ENCODE results near the gene CDK5R2.

Gene CDK5R2

GRCh38 chr2:218958276-218958675 is 1.2 kb upstream of the CDK5R2 start:
- ATAC-seq, result no peak
- peaks cover 3% of the 10 kb centered on the region for H3K9me3 Mint-ChIP-seq
- H3K36me3 Mint-ChIP-seq, result no peaks in the 10 kb centered on the region
- H3K4me3 Mint-ChIP-seq, result no peak overlapping the region
- peaks cover 65% of the 10 kb centered on the region for H3K27me3 Mint-ChIP-seq
- no peak overlapping the region for H3K27ac Mint-ChIP-seq
- peaks cover 9% of the 10 kb centered on the region for H3K4me1 Mint-ChIP-seq

- H3K4me3 Mint-ChIP-seq, result peak overlapping the region; percentile 64
- H3K4me1 Mint-ChIP-seq, result peaks cover 14% of the 10 kb centered on the region
- no peak overlapping the region for H3K27ac Mint-ChIP-seq
- H3K9me3 Mint-ChIP-seq, result peaks cover 3% of the 10 kb centered on the region
- peaks cover 65% of the 10 kb centered on the region for H3K27me3 Mint-ChIP-seq
- no peak for ATAC-seq
- H3K36me3 Mint-ChIP-seq, result no peaks in the 10 kb centered on the region
These were observed 369 bp downstream of the CDK5R2 start for GRCh38 chr2:218959761-218960308.

- Mint-ChIP-seq H3K27ac (peak overlapping the region; percentile 38), H3K9me3 (peaks cover 3% of the 10 kb centered on the region)
These were observed 1.1 kb downstream of the CDK5R2 start for GRCh38 chr2:218960309-218961165.

GRCh38 chr2:218961229-218961628 is 1.8 kb downstream of the CDK5R2 start:
- H3K9me3 Mint-ChIP-seq, result peaks cover 3% of the 10 kb centered on the region
- H3K4me1 Mint-ChIP-seq, result peaks cover 14% of the 10 kb centered on the region
- H3K36me3 Mint-ChIP-seq, result no peaks in the 10 kb centered on the region
- peak overlapping the region; percentile 38 for H3K27ac Mint-ChIP-seq
- peaks cover 75% of the 10 kb centered on the region for H3K27me3 Mint-ChIP-seq
- no peak for ATAC-seq
- peak overlapping the region; percentile 53 for H3K4me3 Mint-ChIP-seq

More at GRCh38 chr2:218960309-218961165, 1.1 kb downstream of the CDK5R2 start:
- Mint-ChIP-seq H3K36me3 (no peaks in the 10 kb centered on the region), H3K4me1 (peaks cover 14% of the 10 kb centered on the region), H3K27me3 (peaks cover 68% of the 10 kb centered on the region), H3K4me3 (peak overlapping the region; percentile 62)
- no peak for ATAC-seq

- no peaks in the 10 kb centered on the region for H3K36me3 Mint-ChIP-seq
- H3K27me3 Mint-ChIP-seq, result peaks cover 82% of the 10 kb centered on the region
- H3K4me3 Mint-ChIP-seq, result no peak overlapping the region
- H3K9me3 Mint-ChIP-seq, result peaks cover 3% of the 10 kb centered on the region
- peaks cover 14% of the 10 kb centered on the region for H3K4me1 Mint-ChIP-seq
- H3K27ac Mint-ChIP-seq, result peak overlapping the region; percentile 38
- ATAC-seq, result no peak
These were observed 2.4 kb downstream of the CDK5R2 start for GRCh38 chr2:218961651-218962570.

- peaks cover 85% of the 10 kb centered on the region for H3K27me3 Mint-ChIP-seq
- ATAC-seq, result no peak
- H3K4me3 Mint-ChIP-seq, result no peak overlapping the region
- peaks cover 14% of the 10 kb centered on the region for H3K4me1 Mint-ChIP-seq
- H3K27ac Mint-ChIP-seq, result no peak overlapping the region
- no peaks in the 10 kb centered on the region for H3K36me3 Mint-ChIP-seq
- peaks cover 3% of the 10 kb centered on the region for H3K9me3 Mint-ChIP-seq
These were observed 3.5 kb downstream of the CDK5R2 start for GRCh38 chr2:218962859-218963492.

GRCh38 chr2:218963601-218964000 is 4.1 kb downstream of the CDK5R2 start:
- Mint-ChIP-seq H3K27me3 (peaks cover 85% of the 10 kb centered on the region), H3K4me3 (no peak overlapping the region), H3K9me3 (peaks cover 3% of the 10 kb centered on the region), H3K36me3 (no peaks in the 10 kb centered on the region), H3K27ac (no peak overlapping the region), H3K4me1 (peaks cover 14% of the 10 kb centered on the region)
- no peak for ATAC-seq

DNA sequence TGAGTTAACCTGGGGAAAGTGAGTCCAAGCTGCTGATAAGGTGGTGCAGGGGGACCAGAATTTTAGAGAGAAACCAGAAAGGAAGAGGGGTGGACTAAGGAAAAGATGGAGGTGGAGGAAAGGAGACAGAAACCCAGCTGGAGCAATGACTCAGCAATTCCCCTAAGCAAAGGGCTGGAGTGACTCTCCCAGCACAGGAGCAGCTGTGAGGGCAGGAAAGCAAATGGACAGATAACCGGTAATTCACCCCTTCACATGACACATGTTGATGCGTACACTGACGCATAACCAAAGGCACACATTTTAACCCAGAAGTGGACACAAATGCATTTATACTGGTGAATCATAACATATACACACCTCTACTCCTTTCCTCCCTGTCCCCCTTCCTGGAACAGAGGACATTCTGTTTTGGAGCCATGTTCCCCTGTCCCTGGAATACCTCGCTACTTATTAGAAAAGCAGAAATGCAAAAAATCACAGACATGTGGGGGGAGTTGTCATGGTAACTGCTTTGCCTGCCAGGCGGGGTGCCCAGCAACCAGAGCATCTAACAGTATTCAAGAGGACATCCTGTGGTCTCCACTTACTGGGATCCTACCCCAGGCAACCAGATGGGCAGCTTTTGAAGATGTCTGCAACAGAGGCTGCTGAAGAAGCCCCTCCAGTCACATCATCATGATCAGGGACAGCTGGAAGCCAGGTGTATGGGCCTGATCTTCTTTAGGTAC is 4.7 kb downstream of the CDK5R2 start:
- Mint-ChIP-seq H3K36me3 (no peaks in the 10 kb centered on the region), H3K4me3 (no peak overlapping the region), H3K27ac (no peak overlapping the region), H3K4me1 (peaks cover 14% of the 10 kb centered on the region), H3K9me3 (peaks cover 3% of the 10 kb centered on the region), H3K27me3 (peaks cover 86% of the 10 kb centered on the region)
- no peak for ATAC-seq

DNA sequence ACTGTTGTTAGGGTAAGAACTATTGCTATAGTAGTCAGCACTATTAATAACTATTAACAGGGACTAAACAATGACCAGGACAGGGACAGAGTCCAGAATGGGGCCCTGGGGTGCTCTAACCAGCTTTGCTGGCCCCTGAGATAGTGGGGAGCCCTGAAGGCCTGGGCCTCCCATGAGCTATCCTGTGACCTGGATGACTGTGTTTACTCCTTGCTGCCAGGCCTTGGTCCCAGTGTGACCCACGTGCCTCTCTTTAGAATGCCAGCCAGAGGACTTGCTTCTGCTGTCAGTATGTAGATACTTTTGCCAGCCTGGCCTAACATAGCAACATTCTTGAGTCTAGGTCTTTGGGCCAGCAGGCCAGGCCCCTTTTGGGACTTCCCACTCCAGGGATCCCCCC is 11.4 kb downstream of the CDK5R2 start:
- ATAC-seq, result no peak
- H3K9me3 Mint-ChIP-seq, result no peaks in the 10 kb centered on the region
- peaks cover 85% of the 10 kb centered on the region for H3K27me3 Mint-ChIP-seq
- no peaks in the 10 kb centered on the region for H3K36me3 Mint-ChIP-seq
- no peak overlapping the region for H3K4me3 Mint-ChIP-seq
- no peaks in the 10 kb centered on the region for H3K4me1 Mint-ChIP-seq
- H3K27ac Mint-ChIP-seq, result no peak overlapping the region

DNA sequence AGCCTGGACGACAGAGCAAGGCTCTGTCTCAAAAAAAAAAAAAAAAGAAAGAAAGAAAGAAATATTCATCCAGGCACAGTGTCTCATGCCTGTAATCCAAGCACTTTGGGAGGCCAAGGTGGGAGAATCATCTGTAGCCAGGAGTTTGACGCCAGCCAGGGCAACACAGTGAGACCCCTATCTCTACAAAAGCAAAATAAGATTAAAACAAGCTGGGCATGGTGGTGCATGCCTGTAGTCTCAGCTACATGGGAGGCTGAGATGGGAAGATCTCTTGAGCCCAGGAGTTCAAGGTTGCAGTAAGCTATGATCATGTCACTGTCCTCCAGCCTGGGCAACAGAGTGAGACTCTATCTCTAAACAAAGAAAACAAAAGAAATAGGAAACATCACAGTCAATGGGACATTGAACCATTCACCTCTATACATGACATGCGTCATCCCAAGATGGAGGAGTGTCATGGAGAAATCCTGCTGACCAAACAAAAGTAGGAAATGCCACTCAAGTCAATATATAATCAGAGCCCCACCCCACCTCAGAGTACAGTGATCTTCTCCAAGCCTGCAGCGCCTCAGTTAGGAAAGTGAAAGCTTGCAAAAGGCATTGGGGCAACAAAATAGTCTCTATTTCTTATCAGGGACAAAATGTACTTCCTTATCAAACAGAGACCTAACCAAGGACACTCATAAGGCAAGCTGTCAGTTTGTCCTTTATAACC is 15.8 kb downstream of the CDK5R2 start:
- H3K27me3 Mint-ChIP-seq, result peaks cover 85% of the 10 kb centered on the region
- no peaks in the 10 kb centered on the region for H3K9me3 Mint-ChIP-seq
- no peak overlapping the region for H3K4me3 Mint-ChIP-seq
- H3K4me1 Mint-ChIP-seq, result peaks cover 9% of the 10 kb centered on the region
- H3K27ac Mint-ChIP-seq, result no peak overlapping the region
- no peaks in the 10 kb centered on the region for H3K36me3 Mint-ChIP-seq
- no peak for ATAC-seq

- Mint-ChIP-seq H3K4me3 (peak overlapping the region; percentile 76), H3K9me3 (no peaks in the 10 kb centered on the region), H3K27me3 (peaks cover 99% of the 10 kb centered on the region), H3K4me1 (peaks cover 26% of the 10 kb centered on the region), H3K27ac (no peak overlapping the region), H3K36me3 (no peaks in the 10 kb centered on the region)
- peak; percentile 90 for ATAC-seq
These were observed 20.6 kb downstream of the CDK5R2 start for GRCh38 chr2:218979846-218980734.

DNA sequence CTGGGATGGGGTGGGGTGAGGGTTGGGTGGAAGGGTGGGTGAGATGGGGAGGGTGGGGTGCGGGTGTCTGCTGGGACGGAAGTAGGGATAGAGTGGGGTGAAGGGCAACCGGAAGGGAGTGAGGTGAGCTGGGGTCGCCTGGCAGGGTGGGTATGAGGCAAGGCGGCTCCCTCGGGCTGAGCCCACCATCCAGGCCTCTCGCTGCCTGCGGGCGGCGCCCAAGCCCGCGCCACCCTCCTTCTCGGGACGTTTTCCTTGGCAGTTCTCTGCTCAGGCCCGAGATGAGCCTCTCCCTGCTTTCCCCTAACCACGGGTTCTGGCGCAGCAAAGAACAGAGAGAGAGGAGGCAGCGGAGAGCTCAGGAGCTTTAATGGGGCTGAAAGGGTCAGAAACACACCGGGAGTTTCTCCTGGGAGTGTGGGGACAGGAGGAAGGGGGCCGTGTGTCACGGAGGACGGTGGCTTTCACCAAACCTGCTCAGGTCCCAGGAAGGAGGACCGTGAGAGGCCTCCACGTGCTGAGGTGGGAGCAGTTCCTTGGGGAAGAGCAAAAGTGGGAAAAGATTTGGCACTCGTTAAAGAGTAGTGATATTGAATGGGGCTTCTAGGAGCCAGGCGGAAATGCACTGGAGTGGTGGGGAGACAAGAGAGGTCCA is 21.4 kb downstream of the CDK5R2 start:
- ATAC-seq, result no peak
- Mint-ChIP-seq H3K36me3 (no peaks in the 10 kb centered on the region), H3K27ac (peak overlapping the region; percentile 11), H3K9me3 (no peaks in the 10 kb centered on the region), H3K4me3 (peak overlapping the region; percentile 62), H3K27me3 (peaks cover 99% of the 10 kb centered on the region), H3K4me1 (peaks cover 31% of the 10 kb centered on the region)
